Left cardiac atrium (tissue), 4 donors: ENCODE measurements around the gene CADPS. TPM values are rescaled to one million over a fixed set of nuclear protein-coding genes. Genes with fewer than 3 reads are reported as not detected.
A peak's percentile ranks its signal among the peaks of the same experiment; 100 is the strongest.

Source experiments
- ATAC-seq, 2 donors: fragments of 200-7000 bp; cut with Tn5 transposase; one replicate each; pipeline ENCODE4 v1.9.1; 2020; ENCODE audit warnings: mild to moderate bottlenecking in 2 of 2, moderate library complexity in 2 of 2
- DNase-seq: peaks from one replicate; pipeline ENCODE4 v3.0.0-alpha.2; 2020
- intact Hi-C, 2 donors: fragments of 100-400 bp; cut with DNase I; formaldehyde crosslinking; loops; one replicate each; pipeline versions ENCODE4 v1.14.1 to v1.15.1; 2022 to 2023
- total RNA-seq, 2 donors: library from RNA; stranded (reverse); fragmentation: NEBNext Ultra II Directional; extraction: Animal tissue kit (Norgen Biotek cat#: 25700); gene quantifications; one replicate each; pipeline ENCODE4 v1.2.1, GENCODE V29; 2021
- donor health status: DM: no; HTN: yes; CAD: no.
- donor health status: DM: no; HTN: yes; CAD: no; lungs with severe emphysema.
- donor health status: DM: yes; HTN: yes; CAD: no.
- donor health status: Dilated cardiomyopathy.

The CADPS gene
- total RNA-seq, 2 donors from 2014 or later, result 29.0 to 30.7 TPM

DNA sequence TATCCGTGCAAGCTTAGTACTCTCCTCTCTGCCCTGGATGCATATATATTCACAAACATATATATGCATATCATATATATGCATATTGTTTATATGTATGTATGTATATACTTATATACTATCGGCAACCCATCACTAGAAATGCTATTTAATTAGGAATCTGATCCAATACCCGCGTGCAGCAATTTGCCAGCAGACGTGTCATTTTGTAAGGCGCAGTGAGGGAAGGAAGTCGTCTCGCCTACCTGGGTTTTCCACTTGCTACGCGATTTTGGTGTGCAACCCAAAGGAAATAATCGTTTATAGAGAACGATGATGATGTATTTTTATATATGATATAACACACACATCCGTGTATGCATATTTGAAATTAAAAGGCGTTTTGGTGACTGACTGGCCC is 496.3 kb downstream of the CADPS start:
- ATAC-seq (no peak), DNase-seq (no peak)
- intact Hi-C loops, result no loop called here

DNA sequence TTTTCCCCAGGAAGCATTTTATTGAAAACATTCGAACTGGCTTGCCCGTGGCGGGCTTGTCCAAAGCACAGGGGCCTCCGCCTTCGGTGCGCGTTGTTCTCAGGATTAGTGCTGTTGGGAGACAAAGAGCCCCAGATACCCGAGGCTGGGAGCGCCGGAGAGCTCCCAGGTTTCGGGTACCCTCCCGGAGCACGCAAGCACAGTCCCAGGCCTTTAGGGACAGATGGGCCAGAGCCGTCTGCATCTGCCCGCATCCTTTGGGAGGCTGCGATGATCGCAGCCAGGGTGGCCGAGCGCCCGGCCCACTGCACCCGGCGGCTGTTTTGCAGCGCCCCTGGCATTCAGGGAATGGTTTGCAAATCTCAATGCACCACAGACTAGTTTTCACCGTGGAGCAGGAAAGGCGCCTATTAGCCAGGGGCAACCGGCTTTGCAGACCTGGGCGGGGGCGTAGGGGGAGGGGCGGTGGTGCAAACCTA is 496.9 kb downstream of the CADPS start:
- intact Hi-C loops, result no loop called here
- no peak for DNase-seq
- ATAC-seq, result no peak

DNA sequence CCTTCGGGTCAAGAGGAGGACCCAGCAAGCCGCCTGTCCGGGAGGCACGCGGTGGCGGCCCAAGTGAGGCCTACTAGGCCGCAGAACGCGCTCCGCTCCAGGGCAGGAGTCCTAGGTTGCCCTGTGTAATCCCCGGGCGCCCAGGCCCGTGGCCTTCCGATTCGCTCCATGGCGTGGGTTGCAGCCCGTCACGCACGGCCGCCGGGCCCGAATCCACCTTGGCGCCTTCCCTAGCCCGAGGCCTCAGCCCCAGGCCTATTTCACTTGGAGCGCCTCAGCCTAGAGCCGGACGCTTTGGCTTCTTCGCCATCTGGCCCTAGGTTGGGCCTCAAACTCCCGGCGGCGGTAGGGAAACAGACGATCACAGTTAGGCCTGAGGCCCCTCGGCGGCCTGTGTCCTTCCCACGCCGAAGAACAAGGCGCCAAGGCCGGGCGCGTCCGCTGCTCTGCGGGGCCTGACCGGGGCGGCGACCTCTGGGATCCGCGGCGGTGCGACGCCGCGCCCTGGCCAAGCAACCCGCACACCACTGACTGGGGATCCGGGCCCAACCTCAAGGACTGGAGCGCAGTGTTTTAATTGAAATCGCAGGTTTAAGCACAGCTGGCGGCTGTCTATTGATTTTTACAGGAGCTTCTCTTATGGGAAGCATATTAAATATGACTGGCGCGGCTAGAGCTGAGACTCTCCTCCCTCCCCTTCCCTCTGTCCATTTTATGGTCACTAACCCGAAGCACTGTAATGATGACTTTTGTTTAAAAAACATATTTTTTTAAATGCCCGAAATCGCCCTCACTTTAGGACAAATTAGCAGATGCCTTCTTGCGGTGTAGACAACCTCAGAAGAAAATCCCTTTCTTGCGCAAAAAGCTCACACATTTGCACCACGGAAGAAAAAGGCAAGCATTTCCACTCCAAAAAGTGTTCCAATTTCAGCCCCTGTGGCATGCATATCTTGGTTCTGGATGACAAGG is 498.0 kb downstream of the CADPS start:
- intact Hi-C loops, result no loop called here
- no peak for DNase-seq
- no peak for ATAC-seq

DNA sequence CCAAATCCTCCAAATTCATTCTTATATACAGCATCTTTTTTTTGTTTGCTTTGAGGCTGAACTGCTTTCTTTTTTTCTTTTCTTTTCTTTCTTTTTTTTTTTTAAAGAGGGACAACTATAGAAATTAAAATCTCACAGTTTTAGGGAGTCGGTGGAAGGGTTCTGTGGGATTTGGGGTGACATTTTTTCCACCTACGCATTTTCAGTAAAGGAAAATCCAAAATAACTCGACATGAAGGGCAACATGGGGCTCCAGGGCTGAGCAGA is 498.8 kb downstream of the CADPS start:
- no peak for DNase-seq
- intact Hi-C loops, result no loop called here

DNA sequence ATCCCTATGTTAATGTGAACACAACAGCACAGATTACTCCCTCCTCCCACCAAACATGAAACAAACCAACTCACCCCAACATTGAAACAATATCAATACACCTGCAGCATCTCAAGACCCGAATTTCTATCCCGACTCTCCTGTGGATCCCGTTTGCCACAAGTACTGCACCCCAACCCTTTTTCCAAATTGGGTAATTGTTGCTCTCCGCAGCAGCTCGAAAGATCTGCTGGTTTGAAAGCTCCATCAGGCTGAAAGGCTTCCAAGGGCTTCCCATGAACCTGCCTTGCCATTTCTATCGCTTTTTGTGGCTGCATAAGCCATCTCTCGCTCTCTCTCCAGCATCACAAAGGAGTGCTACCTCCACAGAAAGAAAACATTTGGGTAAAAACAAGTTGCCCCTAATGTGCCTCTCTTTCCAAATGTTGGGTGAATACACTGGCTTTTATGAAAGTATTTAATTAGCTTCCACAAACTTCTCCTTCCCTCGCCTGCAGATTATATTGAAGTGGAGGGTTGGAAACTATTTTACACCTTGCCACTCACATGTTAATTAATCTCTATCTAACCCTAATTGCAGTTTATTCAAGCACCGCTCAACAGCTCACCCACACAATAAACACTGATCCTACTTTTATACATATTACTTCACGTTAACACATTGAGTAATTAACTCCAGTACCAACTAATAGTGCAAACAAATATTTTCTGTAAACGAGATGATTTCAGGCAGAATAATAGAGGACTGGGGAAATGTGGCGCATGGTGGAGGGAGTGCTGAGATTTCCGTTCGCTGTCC is 499.4 kb downstream of the CADPS start:
- ATAC-seq (no peak), DNase-seq (no peak)
- intact Hi-C loops, result no loop called here

More for the DNA sequence above, 498.8 kb downstream of the CADPS start:
- ATAC-seq, result no peak

DNA sequence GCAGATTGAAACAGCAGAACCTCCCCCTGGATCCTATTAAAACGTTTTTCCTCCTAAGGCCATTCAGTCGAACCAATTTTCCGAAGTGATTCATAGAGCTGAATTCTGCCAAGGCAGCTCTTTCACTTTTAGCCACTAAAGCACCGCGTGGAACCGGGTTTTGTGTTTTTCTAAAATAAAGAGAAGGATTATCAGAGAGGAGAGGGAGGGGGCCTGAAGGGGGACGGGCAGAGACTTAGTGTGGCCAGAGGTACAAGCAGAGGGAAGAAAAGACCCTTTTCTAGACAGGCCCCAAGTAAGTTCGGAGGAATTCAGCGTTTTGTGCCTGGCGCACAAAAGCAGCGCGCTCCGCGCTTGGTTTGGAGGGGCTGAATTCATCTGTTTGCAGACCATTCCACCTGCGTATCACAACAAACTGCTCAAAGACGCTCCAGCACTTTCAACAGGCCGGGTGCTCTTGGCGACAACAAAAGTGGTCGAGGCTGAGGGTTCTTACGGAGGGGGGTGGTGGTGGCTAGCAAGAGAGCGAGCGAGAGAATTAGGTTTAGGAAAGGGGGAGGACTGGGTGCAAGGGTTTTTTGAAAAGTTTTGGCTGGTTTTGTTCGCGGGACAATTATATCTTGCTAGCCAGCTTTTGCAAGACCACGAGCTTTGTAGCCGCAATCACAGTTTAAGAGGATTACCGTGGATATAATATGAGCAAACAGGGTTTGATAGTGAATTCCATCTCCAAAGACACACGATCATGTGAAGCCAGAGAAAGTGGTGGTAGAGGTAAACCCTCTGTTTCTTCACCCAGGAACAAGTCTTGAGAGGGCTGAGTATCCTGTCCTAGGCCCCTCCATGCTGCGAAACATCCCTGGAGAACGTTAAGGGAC is 500.6 kb downstream of the CADPS start:
- no peak for ATAC-seq
- DNase-seq, result no peak
- intact Hi-C loops, result no loop called here

DNA sequence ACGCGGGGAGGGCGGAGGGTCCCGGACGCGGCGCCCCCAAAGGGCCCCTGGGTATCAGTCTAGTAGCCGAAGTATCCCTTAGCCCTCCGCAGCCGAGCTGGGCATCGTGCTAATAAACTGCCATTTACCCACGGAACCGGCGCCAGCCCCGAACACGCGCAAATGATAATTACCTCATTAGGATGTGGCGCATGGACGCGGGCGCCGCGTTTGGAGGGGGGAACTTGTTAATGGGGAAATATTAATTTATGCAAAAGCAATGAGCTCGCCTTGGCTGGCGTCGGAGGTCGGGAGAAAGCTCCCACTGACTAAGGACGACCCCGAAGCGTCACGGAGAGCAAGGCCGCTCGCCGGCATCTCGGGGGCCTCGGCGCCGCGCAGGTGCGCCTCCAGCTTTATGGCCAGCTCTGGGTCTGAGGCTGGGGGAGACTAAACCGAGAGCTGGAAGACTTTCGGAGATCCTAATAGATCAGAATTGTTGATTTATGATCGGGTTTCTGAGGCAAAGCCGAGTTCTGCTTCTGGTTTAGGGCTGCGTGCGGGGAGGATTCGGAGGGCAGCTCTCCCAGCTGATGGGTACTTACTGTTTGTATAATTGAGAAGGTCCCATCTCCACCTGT is 501.4 kb downstream of the CADPS start:
- ATAC-seq (no peak), DNase-seq (no peak)
- intact Hi-C loops, result no loop called here

DNA sequence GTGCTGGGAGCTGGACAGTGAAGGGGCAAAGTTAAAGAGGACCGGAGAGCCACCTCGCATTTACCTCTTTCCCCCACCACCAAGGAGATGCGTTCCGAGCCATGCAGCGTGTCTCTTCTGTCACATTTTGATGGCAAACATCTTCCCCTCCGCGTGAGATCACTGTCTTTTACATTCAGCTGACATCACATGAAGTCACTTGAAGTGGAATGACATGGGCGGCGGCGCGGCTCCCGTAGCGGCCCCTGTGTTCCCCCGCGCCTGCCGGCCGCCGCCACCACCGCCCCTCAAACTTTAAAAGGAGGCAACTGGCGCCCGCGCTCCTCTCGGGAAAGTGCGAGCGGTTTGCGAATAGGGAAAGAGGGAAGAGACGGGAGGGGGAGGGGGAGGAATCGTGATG is 502.0 kb downstream of the CADPS start, which contains the start of gene FEZF2:
FEZF2 (minus strand) TSS at position 336 of the 400 bp plus-strand sequence. CDS start 682 bp downstream, outside the sequence.
- intact Hi-C loops, result no loop called here
- DNase-seq (no peak), ATAC-seq (no peak)

DNA sequence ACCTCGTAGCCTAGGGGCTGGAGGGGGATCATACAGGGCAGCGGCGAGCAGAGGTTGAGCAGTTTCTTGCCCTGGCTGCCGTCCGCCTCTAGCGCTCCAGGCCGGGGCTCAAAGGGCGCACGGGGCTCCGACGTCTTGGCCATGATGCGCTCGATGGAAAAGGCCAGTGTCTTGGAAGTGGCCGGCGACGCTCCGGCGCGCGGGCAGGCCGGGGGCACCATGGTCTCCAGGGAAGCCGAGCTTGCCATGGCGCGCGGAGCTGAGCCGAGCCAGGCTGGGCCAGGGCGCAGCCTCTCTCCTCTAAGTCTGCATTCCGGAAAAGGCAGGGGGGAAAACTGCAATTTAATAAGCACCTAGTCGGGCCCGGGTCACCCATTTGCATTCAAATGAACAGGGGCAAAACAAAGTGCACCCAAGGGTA is 502.6 kb downstream of the CADPS start:
- DNase-seq (no peak), ATAC-seq (no peak)
- intact Hi-C loops, result no loop called here

DNA sequence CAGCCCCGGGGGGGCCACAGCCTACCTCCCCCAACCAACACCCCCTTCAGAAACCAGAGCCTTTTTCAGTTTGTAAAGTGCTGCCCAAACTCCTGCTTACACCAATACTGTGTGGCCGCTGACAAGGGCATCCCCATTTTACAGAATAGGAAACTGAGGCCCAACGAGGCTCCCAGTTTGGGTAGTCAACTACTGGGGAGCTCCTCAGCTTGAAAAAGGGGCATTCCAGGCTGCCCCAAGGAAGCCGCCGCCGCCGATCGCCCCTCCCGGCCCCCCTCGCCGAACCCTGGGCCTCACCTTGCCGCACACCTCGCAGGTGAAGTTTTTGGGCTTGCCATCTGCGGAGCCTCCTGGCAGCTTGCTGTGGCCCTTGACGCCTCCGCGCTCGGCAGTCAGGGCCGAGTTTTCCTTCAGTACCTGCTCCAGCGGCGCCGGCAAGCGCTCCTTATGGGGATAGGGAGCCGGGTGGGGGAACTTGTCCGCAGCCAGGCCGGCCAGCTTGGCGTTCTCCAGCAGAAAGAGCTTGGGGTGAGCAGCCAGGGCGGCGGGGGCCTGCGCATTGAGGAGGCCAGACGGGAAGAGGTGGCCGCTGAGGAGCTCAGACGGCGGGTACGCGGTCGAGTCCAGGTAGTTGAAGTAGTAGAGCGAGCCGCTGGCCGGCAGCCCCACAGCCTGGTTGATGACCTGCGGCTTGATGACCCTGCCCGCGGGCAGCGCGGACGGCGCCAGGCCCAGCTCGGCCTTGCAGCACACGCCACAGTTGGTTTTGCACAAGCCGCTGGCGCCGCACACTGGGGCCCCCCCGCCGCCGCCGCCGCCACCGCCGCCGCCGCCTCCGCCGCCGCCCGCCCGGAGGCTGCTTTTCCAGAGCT is 503.3 kb downstream of the CADPS start:
- ATAC-seq, result no peak
- DNase-seq, result no peak
- intact Hi-C loops, result no loop called here

DNA sequence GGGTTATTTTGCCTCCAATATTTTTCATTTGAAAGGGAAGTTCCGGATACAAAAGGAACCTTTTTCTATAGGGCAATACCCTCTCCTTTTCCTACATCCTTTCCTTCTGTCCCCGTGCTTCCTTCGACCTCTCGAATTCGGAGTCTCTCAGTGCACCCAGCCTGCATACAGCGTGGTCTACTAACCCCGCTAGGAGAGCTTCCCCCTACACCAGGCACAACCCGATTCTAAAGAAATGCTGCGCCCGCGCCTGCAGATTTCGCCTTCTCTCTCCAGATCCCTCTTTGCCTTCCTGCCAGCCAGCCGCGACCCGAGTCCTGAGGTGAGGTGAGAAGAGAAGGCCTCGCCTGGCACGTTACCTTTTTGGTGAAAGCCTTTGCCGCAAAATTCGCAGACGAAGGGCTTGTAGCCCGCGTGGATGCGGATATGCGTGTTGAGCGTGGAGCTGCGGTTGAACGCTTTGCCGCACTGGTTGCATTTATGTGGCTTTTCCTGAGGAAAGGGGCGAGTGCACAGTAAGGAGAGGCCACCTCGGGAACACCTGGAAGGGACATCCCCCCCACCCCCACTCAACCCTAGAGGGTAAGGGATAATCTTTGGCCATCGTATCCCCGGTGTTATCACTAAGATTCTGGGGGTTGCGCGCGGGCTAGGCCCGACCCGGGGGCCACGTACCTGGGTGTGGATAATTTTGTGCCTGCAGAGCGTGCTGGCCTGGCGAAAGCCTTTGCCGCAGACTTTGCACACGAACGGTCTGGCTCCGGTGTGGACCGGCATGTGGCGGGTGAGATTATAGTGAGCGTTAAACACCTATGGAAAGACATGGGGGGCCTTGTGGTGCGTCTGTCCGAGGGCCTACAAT is 504.1 kb downstream of the CADPS start:
- intact Hi-C loops, result no loop called here
- ATAC-seq (no peak), DNase-seq (no peak)

DNA sequence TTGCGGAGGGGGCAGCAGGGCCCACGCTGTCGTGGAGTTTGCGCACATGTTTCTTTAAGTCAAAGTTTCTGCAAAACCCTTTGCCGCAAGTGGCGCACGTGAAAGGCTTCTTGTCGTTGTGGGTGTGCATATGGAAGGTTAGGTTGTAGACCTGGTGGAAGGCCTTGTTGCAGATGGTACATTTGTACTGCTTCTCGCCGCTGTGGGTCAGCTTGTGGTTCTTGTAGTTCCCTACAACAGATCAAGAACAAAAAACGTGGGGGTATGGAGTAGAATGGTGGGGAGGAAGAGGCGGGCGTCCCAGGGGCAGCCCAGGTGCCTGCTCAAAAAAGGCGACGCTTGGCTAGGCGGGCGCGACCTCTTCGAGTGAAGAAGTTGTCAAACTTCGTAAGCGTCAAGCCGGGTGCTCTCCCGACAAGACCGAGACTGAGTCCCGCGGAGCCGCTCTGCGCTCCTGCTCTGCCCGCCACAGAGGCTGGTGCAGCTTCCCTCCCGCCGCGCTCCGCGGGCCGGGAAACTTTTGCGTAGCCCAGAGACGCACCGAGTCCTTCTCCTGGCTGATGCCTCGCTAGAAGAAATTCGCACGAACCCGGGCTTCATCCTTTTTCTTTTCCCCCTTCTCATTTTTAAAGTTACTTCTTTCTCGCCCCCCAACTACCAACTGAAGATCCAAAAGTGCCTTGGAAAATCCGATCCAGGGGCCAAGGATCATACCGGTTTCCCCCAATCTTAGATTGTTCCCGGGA is 504.9 kb downstream of the CADPS start:
- intact Hi-C loops, result no loop called here
- DNase-seq (no peak), ATAC-seq (no peak)

DNA sequence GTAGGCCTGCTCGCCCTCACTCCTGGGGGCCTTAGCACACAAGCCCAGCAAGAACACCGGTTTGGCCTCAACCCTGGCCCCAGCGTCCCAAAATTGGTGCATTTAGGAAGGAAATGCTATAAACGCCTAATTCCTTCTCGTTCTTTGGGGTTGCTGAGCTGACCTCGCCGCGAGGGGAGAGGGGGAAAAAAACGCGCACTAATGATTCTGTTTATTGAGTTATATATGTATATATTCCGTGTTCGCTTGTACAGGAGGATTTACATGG is 505.8 kb downstream of the CADPS start:
- DNase-seq, result no peak
- intact Hi-C loops, result no loop called here
- ATAC-seq, result no peak

DNA sequence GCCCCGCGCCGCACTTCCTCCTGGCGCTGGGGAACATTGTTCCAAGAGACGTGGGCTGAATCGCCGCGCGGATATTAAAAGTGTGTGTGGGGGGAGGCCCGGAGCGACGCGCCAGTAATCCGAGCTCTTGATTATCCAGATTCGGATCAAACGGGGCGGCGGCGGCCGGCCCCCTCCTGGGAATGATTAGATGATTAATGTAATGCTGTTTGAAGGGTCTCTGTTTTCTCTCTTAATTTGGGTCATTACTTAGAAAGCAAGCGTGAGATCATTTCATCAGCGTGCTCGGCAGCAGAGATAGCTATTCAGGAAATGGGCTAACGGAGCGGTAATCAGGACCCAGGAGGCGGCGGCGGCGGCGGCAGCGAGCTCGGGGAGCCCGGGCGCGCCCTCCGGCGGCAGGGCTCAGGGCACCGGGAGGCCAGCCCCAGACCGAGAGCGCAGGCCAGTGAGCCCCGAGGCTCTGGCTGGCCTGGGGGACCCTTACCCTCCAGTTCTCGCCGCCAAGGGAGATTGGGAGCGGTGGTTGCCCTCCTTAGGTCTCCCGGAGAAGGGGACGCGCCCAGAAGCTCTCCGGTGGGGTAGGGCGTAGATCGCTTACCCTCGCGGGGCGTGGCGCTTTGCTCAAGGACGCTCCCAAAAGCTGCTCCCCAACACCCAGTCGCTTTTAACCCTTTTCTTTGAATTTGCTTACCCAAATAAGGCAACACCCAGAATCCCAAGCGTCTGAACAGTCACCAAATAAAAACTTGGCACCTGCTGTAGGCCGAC is 506.3 kb downstream of the CADPS start:
- DNase-seq (no peak), ATAC-seq (peak in 1 of 2 donors; percentile 54)
- intact Hi-C loops, result no loop called here

DNA sequence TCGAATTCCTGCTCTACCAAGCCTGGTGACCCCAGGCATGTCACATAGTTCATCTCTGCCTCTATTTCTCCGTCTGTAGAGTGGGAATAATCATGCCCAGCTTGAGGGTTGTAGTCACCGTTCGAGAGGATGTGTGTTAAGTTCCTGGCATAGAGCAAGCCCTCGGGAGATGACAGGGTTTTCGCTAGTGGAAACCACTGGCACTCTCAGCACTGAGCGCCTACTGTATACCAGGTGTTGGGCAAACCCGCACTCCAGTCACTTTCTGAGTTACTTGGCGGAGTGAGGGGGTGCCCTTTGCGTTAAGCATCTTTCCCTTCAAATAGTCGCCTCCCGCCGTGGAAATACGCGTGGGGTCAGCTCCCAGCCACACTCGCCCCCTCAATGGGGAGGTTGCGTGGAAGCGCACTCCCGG is 506.9 kb downstream of the CADPS start:
- intact Hi-C loops, result no loop called here
- no peak for DNase-seq
- no peak for ATAC-seq

DNA sequence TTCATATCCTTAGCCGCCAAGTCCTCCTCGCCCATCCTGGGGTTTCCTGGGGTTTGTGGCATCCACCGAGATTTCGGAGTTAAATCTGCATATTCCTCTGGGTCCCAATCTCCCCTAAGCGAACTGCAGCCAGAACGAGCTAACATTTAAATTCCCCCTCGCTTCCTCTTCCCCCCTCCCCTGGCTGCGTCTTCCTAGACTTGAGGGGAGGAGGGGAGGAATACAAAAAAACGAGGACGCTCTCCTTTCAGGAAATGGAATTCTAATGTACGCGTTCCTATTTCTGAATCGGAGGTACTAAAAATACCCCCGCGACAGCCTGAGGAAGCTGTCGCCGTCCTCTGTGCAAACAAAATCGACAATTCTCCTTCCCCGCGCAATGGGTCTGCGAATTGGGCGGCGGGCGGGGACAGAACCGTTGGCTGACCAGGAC is 507.4 kb downstream of the CADPS start:
- DNase-seq, result no peak
- intact Hi-C loops, result no loop called here
- ATAC-seq, result no peak
